ENCODE results near the gene HNRNPA1L2.
"Not testable (repeated sequence)": the region's sequence is repeated elsewhere in the genome, so short reads cannot be mapped to it uniquely, and the experiment has no call there.

The HNRNPA1L2 gene

DNA sequence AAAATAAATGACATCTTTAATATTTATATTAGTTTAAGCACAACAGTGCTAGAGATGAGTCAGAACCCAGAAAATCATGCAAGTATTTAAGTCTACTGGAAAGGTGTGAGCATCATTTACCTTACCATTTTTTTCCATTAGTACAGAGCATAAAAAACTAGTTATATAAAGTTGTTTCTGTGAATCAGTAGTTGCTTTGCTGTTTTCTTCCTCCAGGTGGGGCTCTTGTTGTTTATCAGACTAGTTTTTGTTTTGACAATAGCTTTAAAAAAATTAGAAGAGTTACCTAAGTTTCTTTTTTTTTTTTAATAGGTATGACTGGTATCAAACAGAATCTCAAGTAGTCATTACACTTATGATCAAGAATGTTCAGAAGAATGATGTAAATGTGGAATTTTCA is 23.1 kb downstream of the HNRNPA1L2 start:
- TF ChIP-seq, protein P1, sequence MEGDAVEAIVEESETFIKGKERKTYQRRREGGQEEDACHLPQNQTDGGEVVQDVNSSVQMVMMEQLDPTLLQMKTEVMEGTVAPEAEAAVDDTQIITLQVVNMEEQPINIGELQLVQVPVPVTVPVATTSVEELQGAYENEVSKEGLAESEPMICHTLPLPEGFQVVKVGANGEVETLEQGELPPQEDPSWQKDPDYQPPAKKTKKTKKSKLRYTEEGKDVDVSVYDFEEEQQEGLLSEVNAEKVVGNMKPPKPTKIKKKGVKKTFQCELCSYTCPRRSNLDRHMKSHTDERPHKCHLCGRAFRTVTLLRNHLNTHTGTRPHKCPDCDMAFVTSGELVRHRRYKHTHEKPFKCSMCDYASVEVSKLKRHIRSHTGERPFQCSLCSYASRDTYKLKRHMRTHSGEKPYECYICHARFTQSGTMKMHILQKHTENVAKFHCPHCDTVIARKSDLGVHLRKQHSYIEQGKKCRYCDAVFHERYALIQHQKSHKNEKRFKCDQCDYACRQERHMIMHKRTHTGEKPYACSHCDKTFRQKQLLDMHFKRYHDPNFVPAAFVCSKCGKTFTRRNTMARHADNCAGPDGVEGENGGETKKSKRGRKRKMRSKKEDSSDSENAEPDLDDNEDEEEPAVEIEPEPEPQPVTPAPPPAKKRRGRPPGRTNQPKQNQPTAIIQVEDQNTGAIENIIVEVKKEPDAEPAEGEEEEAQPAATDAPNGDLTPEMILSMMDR (IDR thresholded peaks at IDR 0.05) = no peak
- Histone ChIP-seq H3K27ac (no peak overlapping the region), H3K4me3 (no peak overlapping the region)
- DNase-seq (ENCODE audit: low spot score) = no peak

DNA sequence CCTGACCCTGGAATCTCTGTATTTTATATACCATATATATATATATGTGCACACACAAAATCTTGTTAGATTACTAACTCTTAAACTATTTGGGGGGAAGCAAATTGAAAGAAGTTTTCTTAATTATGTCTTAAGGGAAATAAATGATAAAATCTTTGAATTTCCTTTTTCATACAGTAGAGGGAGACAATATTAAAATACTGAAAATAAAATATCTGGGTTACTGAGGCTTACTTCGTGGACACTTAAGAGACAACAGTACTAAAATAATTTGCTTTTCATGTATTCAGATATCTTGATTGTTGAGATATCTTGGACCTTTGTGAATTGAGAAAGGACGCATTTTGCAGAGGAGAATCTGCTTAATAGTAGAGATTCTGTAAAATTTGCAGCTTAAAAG is 27.4 kb downstream of the HNRNPA1L2 start:
- DNase-seq (ENCODE audit: low spot score) = no peak
- TF ChIP-seq, protein P1 (IDR thresholded peaks at IDR 0.05) = no peak
- H3K4me3 ChIP-seq = no peak overlapping the region
- no peak overlapping the region for H3K27ac ChIP-seq

DNA sequence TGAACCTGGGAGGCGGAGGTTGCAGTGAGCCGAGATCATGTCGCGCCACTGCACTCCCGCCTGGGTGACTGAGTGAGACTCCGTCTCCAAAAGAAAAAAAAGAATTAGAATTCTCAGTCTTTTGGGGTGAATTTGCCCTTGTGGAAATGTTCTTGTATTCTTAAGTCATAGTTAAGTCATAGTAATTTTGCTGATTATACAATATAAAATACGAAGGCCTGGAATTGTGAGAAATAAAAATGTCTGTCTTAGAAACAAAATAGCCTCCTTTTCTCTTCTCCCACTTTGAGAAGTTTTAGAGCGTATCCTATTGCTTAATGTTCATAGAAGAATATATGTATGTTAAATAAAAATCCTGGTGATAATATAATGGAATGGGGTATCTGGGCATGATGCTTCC is 28.5 kb downstream of the HNRNPA1L2 start:
- Histone ChIP-seq H3K4me3 (no peak overlapping the region), H3K27ac (no peak overlapping the region)
- DNase-seq (ENCODE audit: low spot score) = no peak
- TF ChIP-seq, protein P1 (IDR thresholded peaks at IDR 0.05) = no peak

DNA sequence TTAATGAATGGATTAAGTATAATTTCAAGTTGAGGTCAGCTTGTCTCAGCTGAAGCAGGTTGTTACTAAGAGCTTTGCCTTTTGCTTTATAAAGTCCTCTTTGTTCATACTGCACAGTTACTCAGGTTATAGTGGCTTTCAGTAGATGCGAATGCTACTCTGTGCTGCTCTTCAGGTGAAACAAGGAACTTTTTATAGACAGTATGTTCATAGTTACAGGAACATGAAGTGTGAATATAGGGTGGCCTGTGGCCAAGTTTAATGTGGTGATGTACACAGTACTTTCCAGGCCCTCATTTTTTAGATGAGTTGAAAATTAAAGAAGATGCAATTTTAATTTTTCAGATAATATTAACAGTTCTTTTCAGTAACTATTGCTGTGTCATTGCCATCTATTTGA is 31.2 kb downstream of the HNRNPA1L2 start:
- Histone ChIP-seq H3K27ac (no peak overlapping the region), H3K4me3 (no peak overlapping the region)
- DNase-seq (ENCODE audit: low spot score) = no peak
- TF ChIP-seq, protein P1 (IDR thresholded peaks at IDR 0.05) = no peak

DNA sequence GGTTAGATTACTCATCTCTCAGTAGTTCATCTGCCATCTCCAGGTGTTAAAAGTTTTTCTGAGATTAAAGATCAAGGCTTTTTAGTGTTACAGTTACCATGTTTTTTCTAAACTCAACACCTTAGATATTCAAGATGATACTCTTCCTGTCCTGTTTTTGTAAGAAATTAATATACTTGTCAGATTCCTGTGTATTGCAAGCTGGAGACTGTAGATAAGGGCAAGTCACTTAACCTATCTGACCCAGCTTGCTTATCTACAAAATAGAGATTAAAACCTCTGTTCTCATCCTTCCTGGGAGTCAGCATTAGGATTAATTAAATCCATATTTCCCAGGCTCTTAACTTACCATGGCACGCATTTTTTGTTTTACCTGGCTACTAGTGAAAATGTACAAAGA is 35.6 kb downstream of the HNRNPA1L2 start:
- TF ChIP-seq, protein P1 (IDR thresholded peaks at IDR 0.05) = no peak
- H3K4me3 ChIP-seq = no peak overlapping the region
- H3K27ac ChIP-seq = no peak overlapping the region
- no peak for DNase-seq (ENCODE audit: low spot score)

DNA sequence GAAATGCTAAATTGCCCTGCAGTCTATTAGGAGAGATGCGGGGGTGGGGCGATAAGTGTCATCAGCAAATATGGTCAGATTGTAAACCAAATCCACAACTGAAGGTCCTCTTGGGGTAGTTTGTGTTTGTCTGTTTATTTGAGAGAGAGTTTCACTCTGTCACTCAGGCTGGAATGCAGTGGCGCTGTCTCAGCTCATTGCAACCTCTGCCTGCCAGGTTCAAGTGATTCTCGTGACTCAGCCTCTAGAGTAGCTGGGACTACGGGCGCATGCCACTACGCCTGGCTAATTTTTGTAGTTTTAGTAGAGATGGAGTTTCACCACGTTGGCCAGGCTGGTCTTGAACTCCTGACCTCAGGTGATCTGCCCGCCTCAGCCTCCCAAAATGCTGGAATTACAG is 43.6 kb downstream of the HNRNPA1L2 start:
- not testable (repeated sequence) for H3K27ac ChIP-seq; H3K4me3 ChIP-seq; DNase-seq (ENCODE audit: low spot score)

DNA sequence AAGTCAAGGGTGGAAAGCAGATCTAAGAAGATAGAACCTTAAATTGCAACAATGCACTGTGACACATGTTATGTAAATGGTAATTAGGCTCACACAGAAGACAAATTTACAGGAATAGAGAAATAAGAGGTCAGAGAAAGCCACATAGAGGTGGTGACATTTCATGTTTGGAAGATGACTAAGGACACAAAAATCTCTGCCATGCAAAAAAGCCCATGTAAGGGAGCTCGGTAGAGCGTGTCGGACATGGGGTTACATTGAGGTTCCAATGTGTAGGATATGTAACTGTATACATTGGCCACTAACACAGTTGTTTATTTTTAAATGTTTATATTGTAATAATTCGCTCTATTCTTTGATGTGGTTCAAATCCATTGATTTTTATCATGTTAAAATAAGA is 44.1 kb downstream of the HNRNPA1L2 start:
- no peak overlapping the region for H3K27ac ChIP-seq
- no peak for DNase-seq (ENCODE audit: low spot score)
- no peak overlapping the region for H3K4me3 ChIP-seq
- TF ChIP-seq, protein P1 (IDR thresholded peaks at IDR 0.05) = no peak
